C4-2B (cell line): ENCODE measurements around the gene CA10.

Source experiments
- H3K27ac ChIP-seq: fragments of 450-650 bp; 2 replicates; pipeline ENCODE4 v1.5.1; 2017
- ZFX ChIP-seq: fragments of 450-650 bp; IDR thresholded peaks from 2 replicates; pipeline ENCODE4 v1.6.1; 2017
- TF ChIP-seq, protein P1 (sequence below): fragments of 450-650 bp; conservative IDR thresholded peaks from 2 replicates; pipeline ENCODE4 v1.5.1; 2017; ENCODE audit warnings: mild to moderate bottlenecking

Gene CA10

DNA sequence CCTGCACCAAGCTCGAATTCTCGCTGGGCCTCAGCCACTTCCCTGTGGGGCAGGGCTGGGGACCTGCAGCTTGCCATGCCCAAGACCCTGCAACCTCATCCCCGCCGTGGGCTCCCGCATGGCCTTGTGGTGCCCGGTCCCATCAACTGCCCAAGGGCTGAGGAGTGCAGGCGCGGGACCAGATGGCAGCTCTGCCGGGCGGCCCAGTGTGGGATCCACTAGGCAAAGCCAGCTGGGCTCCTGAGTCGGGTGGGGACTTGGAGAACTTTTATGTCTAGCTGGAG lies 489.6 kb downstream of the CA10 start:
- H3K27ac ChIP-seq, result no peak overlapping the region
- TF ChIP-seq ZFX, result no peak
- TF ChIP-seq, protein P1, sequence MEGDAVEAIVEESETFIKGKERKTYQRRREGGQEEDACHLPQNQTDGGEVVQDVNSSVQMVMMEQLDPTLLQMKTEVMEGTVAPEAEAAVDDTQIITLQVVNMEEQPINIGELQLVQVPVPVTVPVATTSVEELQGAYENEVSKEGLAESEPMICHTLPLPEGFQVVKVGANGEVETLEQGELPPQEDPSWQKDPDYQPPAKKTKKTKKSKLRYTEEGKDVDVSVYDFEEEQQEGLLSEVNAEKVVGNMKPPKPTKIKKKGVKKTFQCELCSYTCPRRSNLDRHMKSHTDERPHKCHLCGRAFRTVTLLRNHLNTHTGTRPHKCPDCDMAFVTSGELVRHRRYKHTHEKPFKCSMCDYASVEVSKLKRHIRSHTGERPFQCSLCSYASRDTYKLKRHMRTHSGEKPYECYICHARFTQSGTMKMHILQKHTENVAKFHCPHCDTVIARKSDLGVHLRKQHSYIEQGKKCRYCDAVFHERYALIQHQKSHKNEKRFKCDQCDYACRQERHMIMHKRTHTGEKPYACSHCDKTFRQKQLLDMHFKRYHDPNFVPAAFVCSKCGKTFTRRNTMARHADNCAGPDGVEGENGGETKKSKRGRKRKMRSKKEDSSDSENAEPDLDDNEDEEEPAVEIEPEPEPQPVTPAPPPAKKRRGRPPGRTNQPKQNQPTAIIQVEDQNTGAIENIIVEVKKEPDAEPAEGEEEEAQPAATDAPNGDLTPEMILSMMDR, result no peak

DNA sequence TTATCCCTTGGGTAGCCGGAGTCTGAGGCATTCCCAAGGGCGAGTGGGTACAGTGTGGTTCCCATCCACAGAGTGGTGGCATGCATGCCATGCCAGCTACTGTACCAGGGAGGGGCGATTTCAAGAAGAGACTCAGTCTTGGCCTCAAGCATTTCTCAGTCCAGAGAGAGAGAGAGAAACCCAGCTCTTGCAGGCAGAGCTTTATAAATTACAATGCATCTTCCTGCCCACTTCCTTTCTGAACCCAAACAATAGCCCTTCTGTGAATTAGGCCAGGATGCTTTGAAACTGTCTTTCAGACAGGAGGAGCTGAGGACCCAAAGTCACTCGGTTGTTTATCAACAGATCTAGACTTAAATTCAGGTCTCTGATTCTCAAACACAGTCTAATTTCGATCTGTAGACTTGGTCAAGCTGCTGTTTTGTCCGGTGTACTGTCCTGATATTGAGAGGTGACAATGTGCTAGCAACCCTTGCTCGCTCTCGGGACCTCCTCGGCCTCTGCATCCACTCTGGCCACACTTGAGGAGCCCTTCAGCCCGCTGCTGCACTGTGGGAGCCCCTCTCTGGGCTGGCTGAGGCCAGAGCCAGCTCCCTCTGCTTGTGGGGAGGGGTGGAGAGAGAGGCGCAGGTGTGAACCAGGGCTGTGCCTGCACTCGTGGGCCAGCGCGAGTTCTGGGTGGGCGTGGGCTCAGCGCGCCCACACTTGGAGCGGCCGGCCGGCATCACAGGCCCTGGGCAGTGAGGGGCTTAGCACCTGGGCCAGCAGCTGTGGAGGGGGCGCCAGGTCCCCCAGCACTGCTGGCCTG lies 490.2 kb downstream of the CA10 start:
- TF ChIP-seq, protein P1, result no peak
- TF ChIP-seq ZFX, result no peak
- H3K27ac ChIP-seq, result no peak overlapping the region

DNA sequence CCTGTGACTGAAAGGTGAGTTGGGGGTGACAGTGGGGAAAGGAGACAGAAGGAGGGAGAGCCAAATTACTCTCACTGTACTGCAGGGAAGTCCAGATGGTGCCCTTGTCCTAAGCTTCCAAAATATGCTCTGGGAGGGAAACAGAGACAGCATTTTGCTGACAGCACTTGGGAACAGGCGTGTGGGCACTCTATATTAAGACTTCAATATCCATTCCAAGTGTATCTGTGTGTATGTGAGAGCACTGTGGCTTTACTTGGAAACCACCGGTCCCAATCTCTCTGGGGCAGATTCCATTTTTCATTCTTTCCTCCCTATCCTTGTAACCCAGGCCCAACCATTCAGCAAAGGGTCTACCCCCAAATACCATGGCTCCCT lies 490.8 kb downstream of the CA10 start:
- no peak for TF ChIP-seq ZFX
- TF ChIP-seq, protein P1, result no peak
- no peak overlapping the region for H3K27ac ChIP-seq

DNA sequence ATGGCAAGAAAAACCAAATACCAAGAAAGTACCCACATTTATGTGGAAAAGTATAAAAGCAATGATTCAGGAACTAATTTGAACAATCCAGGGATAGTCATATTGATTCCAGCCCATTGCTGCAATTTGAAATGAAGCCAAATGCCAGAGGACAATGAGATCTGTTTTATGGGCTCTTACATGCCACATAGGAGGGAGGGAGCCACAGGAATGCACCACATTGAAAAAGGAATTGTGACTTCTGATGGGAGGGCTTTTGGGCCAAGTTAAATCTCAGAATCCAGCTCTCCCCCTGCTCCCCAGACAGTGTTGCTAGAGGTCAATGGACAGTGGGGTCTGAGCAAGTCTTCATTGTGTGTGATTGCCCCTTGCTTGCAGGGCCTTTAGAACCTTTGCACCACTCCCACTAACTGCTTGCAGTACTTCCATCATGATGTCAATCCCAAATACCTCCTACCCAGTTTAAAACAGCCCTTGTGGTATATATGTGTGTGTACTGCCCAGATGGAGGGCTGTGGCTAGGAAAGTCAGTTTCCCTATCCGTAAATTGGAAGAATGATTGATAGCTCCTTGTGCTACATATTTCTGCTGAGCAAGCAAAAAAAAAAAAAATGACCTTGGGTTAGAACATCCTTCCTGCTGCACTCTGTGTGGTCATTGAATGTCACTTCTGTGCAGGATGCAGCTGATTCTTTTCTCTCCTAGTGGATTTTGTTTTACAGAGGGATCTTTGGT lies 491.4 kb downstream of the CA10 start:
- H3K27ac ChIP-seq, result no peak overlapping the region
- TF ChIP-seq, protein P1, result no peak
- TF ChIP-seq ZFX, result no peak

DNA sequence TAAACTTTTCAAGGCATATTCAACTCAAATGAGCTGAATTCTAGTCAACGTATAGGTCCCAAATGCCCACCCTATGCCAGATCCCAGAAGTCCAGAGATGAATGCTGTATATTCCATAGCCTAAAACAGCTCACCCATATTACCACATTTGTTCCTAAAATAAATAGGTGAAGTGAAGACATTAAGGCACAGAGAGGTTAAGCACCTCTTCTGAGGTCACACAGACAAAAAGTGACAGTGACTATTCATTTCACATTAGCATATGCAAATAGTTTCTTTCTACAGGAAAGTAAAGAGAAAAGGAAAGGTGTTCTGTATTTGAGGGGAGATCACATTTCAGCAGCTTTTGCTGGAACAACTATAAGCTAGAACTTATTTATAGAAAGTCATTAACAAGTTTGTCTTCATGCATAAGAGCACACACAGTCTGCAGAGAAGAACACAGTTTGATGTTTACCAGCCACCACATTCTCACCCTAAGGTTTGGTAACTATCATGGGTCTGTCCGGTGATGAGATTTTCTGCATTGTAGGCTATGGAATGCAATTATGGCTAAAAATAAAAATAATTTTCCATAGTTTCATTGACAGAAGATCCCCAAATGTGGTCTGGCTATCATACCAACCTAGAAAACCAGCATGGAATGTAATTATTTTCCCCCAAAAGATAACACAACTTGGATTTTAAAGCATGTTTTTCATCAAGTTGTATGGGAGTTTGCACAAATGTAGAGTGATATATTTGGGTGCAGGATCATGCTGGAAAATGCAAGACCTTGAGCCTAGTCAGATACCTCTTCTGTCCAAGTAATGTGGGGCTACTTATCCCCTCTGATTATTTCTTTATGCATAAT lies 496.1 kb downstream of the CA10 start:
- no peak overlapping the region for H3K27ac ChIP-seq

DNA sequence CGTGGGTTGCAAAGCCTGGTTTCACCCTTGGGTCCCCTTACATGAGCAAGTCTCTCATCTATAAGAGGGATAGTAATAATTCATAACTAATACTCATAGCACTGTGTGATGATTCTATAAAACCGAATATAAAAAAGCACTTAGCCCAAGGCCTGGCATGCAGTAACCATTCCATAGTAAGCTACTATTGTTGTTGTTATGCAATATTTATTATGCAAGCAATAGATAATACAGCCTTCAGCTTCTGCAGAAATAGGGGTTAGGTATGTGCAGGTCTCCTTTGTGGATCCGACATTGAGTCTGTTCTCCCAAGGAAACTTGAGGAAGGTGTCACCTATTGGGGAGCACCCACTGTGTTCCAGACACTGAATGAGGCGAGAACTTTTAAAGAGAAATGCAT lies 497.1 kb downstream of the CA10 start:
- TF ChIP-seq, protein P1, result no peak
- TF ChIP-seq ZFX, result no peak
- no peak overlapping the region for H3K27ac ChIP-seq

More for the DNA sequence above, 496.1 kb downstream of the CA10 start:
- no peak for TF ChIP-seq ZFX
- TF ChIP-seq, protein P1, result no peak

DNA sequence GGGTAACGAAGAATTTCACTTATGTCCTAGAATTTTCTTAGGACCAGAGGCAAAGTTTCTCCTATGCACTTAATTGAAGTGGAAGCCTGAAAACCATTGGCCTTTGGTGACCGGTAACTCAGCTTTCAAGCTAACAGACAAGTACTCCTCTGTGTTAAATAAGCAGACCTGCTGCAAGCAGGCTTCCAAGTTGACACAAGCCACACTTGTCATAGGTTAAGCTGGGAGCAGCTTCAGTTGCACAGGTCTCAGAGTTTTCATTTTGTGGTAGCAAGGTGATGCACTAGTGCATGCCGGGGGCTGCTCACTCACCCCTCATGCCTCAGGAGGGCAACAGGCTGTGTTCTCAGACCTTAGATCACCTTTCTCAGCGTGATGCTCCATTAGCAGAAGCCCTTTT lies 498.2 kb downstream of the CA10 start:
- H3K27ac ChIP-seq, result no peak overlapping the region
- no peak for TF ChIP-seq ZFX
- TF ChIP-seq, protein P1, result no peak
